ENCODE data around the gene PPP2R5B.

The PPP2R5B gene

DNA sequence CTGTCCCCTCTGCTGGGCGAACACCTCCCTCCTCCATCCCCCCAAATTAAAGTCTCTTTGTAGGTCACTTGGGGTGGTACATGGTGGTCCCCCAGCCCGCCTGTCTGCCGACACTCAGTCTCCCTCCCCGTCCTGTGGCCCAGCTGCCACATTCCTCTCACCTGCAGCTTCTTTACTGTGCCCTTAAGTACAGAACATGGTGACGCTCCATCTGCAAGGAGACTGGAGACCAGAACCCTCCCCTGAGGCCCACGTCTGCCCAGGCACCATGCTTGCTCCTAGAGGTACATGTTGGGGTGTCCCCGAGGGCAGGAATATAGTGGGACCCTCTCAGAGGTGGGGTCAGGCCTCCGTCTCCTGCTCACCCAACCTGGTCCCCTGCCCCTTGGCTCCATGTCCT is 40.5 kb upstream of the PPP2R5B start:
- TF ChIP-seq ZNF664 (tag by site-specific recombination; IDR thresholded peaks at IDR 0.05): no peak
- TF ChIP-seq, protein P1, sequence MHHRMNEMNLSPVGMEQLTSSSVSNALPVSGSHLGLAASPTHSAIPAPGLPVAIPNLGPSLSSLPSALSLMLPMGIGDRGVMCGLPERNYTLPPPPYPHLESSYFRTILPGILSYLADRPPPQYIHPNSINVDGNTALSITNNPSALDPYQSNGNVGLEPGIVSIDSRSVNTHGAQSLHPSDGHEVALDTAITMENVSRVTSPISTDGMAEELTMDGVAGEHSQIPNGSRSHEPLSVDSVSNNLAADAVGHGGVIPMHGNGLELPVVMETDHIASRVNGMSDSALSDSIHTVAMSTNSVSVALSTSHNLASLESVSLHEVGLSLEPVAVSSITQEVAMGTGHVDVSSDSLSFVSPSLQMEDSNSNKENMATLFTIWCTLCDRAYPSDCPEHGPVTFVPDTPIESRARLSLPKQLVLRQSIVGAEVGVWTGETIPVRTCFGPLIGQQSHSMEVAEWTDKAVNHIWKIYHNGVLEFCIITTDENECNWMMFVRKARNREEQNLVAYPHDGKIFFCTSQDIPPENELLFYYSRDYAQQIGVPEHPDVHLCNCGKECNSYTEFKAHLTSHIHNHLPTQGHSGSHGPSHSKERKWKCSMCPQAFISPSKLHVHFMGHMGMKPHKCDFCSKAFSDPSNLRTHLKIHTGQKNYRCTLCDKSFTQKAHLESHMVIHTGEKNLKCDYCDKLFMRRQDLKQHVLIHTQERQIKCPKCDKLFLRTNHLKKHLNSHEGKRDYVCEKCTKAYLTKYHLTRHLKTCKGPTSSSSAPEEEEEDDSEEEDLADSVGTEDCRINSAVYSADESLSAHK (tag by site-specific recombination; IDR thresholded peaks at IDR 0.05): no peak
- TF ChIP-seq ZNF510 (tag by site-specific recombination; IDR thresholded peaks at IDR 0.05; ENCODE audit: insufficient replicate concordance): no peak
- TF ChIP-seq, protein P2, sequence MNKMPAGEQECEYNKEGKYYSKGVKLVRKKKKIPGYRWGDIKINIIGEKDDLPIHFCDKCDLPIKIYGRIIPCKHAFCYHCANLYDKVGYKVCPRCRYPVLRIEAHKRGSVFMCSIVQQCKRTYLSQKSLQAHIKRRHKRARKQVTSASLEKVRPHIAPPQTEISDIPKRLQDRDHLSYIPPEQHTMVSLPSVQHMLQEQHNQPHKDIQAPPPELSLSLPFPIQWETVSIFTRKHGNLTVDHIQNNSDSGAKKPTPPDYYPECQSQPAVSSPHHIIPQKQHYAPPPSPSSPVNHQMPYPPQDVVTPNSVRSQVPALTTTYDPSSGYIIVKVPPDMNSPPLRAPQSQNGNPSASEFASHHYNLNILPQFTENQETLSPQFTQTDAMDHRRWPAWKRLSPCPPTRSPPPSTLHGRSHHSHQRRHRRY (tag by site-specific recombination; IDR thresholded peaks at IDR 0.05): no peak
- no peak for TF ChIP-seq SP3 (tag by site-specific recombination; IDR thresholded peaks at IDR 0.05)
- TF ChIP-seq MYNN (tag by site-specific recombination; IDR thresholded peaks at IDR 0.05; ENCODE audit: borderline replicate concordance): no peak
- TF ChIP-seq SP7 (tag by site-specific recombination; IDR thresholded peaks at IDR 0.05): no peak
- Histone ChIP-seq H3K36me3 (ENCODE audit: control insufficient read depth in 2 of 2, insufficient read depth in 1 of 2, low read length in 2 of 2) (no peaks in the 10 kb centered on the region), H3K9me3 (ENCODE audit: control insufficient read depth, insufficient read depth, low read depth, low read length) (no peaks in the 10 kb centered on the region), H3K27ac (ENCODE audit: extremely low read depth, low read depth, low read length) (no peak overlapping the region), H3K4me3 (ENCODE audit: low read depth, low read length) (no peak overlapping the region), H3K4me1 (ENCODE audit: control insufficient read depth, insufficient read depth, low read length) (no peaks in the 10 kb centered on the region)
- CTCF ChIA-PET: interaction anchor here (2.2 kb wide), 1 partner anchor 10 kb away, joined by 12 read pairs; no protein-coding TSS in a partner anchor
- POLR2A ChIA-PET: no interaction called here

DNA sequence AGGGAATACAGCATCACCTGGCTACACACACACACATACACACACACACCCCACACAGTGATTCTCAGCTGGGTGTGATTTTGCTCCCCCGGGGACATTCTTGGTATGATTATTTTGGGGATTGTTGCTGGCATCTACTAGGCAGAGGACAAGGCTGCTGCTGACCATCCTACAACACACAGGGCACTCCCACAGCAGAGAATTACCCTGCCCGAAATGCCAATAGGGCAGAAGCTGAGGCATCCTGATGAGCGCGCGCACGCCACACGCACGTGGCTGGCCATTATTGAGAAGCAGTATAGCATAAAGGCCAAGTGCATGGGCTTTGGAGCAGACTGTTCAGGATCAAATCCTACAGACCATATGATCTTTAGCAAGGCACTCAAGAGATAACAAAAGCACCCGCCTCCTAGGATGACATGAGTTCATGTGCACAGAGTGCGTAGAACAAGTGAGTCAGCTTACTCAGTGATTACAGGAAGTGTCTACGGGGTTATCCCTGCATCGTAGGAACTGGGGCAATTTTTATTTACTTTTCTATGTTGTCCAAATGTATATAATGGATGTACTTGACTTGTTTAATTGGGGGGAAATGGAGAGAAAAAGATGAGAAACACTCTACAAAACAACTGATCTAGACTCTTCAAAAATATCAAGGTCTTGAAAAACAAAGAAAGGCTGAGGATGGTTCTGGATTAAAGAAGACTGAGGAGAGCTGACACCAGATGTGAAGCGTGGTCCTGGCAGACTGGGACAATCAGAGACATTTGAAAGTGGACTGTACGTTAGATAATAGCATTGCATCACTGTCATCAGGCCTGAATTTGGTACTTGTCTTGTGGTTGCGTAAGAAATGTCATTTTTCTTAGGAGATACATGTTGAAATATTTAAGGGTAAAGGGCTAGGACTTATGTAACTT is 38.9 kb upstream of the PPP2R5B start:
- no peaks in the 10 kb centered on the region for H3K9me3 ChIP-seq (ENCODE audit: control insufficient read depth, insufficient read depth, low read depth, low read length)
- H3K4me1 ChIP-seq (ENCODE audit: control insufficient read depth, insufficient read depth, low read length): no peaks in the 10 kb centered on the region
- TF ChIP-seq TRIM28 (IDR thresholded peaks at IDR 0.05; ENCODE audit: borderline replicate concordance, low read length) (0 out of 2 replicates have a peak, but pooled peaks have one; percentile 24), BCL11A (tag by site-specific recombination; IDR thresholded peaks at IDR 0.05; ENCODE audit: low read depth) (no peak), GLIS1 (tag by site-specific recombination; IDR thresholded peaks at IDR 0.05) (peak; percentile 53; the same call in 1 of the 2 replicates), ZBTB17 (tag by site-specific recombination; IDR thresholded peaks at IDR 0.05) (0 out of 2 replicates have a peak, but pooled peaks have one; percentile 20), KLF8 (tag by site-specific recombination; IDR thresholded peaks at IDR 0.05) (no peak)
- TF ChIP-seq, protein P3, sequence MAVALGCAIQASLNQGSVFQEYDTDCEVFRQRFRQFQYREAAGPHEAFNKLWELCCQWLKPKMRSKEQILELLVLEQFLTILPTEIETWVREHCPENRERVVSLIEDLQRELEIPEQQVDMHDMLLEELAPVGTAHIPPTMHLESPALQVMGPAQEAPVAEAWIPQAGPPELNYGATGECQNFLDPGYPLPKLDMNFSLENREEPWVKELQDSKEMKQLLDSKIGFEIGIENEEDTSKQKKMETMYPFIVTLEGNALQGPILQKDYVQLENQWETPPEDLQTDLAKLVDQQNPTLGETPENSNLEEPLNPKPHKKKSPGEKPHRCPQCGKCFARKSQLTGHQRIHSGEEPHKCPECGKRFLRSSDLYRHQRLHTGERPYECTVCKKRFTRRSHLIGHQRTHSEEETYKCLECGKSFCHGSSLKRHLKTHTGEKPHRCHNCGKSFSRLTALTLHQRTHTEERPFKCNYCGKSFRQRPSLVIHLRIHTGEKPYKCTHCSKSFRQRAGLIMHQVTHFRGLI (tag by site-specific recombination; IDR thresholded peaks at IDR 0.05): peak; percentile 44; the same call in 1 of the 2 replicates
- no peak overlapping the region for H3K4me3 ChIP-seq (ENCODE audit: low read depth, low read length)
- H3K27ac ChIP-seq (ENCODE audit: extremely low read depth, low read depth, low read length): no peak overlapping the region
- CTCF ChIA-PET: interaction anchor here (0.7 to 5.2 kb wide), 8 partner anchors 8 to 129 kb away, joined by 3 to 83 read pairs (median 6); partner anchors contain the start of gene ARL2
- H3K36me3 ChIP-seq (ENCODE audit: control insufficient read depth in 2 of 2, insufficient read depth in 1 of 2, low read length in 2 of 2): no peaks in the 10 kb centered on the region
- POLR2A ChIA-PET: interaction anchor here (1.3 to 1.4 kb wide), 2 partner anchors 9 to 128 kb away, joined by 3 read pairs; partner anchors contain the start of gene ARL2

DNA sequence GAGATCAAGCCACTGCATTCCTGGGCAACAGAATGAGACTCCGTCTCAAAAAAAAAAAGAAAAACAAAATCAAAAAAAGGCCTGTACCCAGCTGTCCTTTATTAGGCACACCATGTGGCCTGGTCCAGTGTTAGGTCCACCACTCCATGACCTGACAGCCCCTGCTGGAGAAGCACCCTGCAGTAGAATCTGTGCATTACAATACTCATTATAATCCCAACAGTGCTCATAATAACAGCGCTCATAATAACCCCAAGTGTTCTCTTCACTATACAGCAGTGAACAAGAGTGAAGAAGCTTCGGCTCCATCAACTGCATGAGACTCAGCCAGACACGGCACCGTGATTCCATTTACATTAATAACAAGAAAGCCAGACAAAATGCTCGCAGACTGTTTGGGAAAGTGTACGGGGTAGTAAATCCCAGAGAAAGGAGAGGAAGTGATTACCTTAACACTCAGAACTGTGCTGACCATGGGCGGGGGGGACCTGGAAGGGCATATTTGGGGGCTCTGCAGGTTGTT is 37.2 kb upstream of the PPP2R5B start:
- CTCF ChIA-PET: interaction anchor here (0.6 to 5.2 kb wide), 22 partner anchors 11 to 234 kb away, joined by 3 to 83 read pairs (median 4); partner anchors contain the start of genes ARL2, BATF2, MEN1 and SF1
- TF ChIP-seq ZNF776 (tag by site-specific recombination; IDR thresholded peaks at IDR 0.05; ENCODE audit: borderline replicate concordance) (no peak), ZNF311 (tag by site-specific recombination; IDR thresholded peaks at IDR 0.05; ENCODE audit: borderline replicate concordance) (no peak), ZNF324 (tag by site-specific recombination; IDR thresholded peaks at IDR 0.05) (no peak), ZNF792 (tag by site-specific recombination; IDR thresholded peaks at IDR 0.05) (no peak), ZBTB21 (tag by site-specific recombination; IDR thresholded peaks at IDR 0.05) (no peak), ZNF621 (tag by site-specific recombination; IDR thresholded peaks at IDR 0.05) (no peak)
- no peak overlapping the region for H3K4me3 ChIP-seq (ENCODE audit: low read depth, low read length)
- no peaks in the 10 kb centered on the region for H3K4me1 ChIP-seq (ENCODE audit: control insufficient read depth, insufficient read depth, low read length)
- H3K27ac ChIP-seq (ENCODE audit: extremely low read depth, low read depth, low read length): no peak overlapping the region
- no peaks in the 10 kb centered on the region for H3K36me3 ChIP-seq (ENCODE audit: control insufficient read depth in 2 of 2, insufficient read depth in 1 of 2, low read length in 2 of 2)
- POLR2A ChIA-PET: interaction anchor here (1.0 kb wide), 1 partner anchor 14 kb away, joined by 7 read pairs; no protein-coding TSS in a partner anchor
- H3K9me3 ChIP-seq (ENCODE audit: control insufficient read depth, insufficient read depth, low read depth, low read length): no peaks in the 10 kb centered on the region

All from HEK293 (cell line).